Measurements from ENCODE around the gene ITGA5. TPM values are rescaled to one million over a fixed set of nuclear protein-coding genes. Genes with fewer than 3 reads are reported as not detected.

The ITGA5 gene
- total and polyA plus RNA-seq, 9 donors, result 32.6 to 100.0 (median 41.5) TPM

DNA sequence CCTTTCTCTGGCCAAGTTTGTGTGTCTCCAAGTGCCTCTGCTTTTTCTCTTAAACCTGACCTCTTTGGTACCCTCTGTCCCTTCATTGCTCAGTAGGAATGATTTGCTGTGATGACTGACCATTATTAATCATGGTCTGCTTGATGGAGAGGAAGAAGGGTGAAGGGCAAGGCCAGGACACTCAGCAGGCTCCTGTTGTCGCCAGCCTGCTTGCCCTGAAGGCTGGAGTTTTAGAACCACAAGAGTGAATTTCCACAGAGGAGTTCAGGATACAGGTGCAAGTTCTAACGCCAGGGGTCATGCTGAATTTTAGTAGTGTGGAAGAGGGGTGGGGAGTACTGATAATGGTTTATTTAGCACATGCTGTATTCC is 2.8 kb upstream of the ITGA5 start:
- Histone ChIP-seq H3K9me3 (no peaks in the 10 kb centered on the region), H3K4me3 (no peak overlapping the region), H3K36me3 (no peaks in the 10 kb centered on the region), H3K27ac (peak overlapping the region; percentile 8 to 46), H3K27me3 (no peaks in the 10 kb centered on the region), H3K4me1 (ENCODE audit: insufficient read depth) (peaks cover 11% of the 10 kb centered on the region)
- intact Hi-C loops (cut with DNase I), result no loop called here
- 65 to 95% (median 75%) methylated on average over 2 of the region's 2 CpGs for WGBS, 3 donors
- TF ChIP-seq, protein P1, sequence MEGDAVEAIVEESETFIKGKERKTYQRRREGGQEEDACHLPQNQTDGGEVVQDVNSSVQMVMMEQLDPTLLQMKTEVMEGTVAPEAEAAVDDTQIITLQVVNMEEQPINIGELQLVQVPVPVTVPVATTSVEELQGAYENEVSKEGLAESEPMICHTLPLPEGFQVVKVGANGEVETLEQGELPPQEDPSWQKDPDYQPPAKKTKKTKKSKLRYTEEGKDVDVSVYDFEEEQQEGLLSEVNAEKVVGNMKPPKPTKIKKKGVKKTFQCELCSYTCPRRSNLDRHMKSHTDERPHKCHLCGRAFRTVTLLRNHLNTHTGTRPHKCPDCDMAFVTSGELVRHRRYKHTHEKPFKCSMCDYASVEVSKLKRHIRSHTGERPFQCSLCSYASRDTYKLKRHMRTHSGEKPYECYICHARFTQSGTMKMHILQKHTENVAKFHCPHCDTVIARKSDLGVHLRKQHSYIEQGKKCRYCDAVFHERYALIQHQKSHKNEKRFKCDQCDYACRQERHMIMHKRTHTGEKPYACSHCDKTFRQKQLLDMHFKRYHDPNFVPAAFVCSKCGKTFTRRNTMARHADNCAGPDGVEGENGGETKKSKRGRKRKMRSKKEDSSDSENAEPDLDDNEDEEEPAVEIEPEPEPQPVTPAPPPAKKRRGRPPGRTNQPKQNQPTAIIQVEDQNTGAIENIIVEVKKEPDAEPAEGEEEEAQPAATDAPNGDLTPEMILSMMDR (IDR thresholded peaks at IDR 0.05), result no peak
- TF ChIP-seq EP300 (IDR thresholded peaks at IDR 0.05) (no peak), POLR2A (IDR thresholded peaks at IDR 0.05) (no peak)
- DNase-seq, result no peak

DNA sequence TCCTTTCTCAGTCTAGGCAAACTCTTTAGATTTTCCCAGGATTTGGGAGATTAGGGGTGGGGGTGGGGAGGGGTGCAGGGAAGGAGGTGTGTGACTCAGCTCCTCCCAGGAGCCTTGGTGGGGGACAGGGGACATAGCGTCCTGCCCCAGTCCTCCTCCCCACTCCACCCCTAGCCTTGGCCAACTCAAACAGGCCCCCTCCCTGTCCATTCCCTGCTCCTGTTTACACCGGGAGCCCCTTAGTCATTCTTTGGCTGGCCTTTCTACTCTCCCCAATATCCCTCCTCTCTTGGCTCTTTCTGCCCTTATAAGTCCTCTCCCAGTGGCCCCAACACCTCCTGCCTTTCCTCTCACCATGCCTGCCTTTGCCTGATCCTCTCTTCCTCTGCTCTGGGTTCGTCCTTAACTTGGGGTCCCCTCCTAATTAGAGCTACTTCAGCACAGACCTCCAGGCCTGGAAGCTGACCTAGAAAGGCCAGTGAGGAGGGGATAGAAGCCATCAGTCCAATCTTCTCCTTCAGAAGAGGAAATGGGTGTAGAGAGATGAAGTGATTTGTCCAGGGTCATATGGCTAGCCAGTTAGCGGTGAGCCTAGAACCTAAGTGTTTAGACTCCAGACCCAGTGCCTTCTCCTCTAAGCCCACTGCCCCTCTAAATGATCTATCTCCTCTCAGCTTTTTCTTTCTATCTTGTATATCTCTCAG is 2.3 kb upstream of the ITGA5 start:
- Histone ChIP-seq H3K9me3 (no peaks in the 10 kb centered on the region), H3K27me3 (no peaks in the 10 kb centered on the region), H3K27ac (peak overlapping the region; percentile 8 to 46), H3K4me3 (no peak overlapping the region), H3K4me1 (ENCODE audit: insufficient read depth) (peaks cover 13% of the 10 kb centered on the region), H3K36me3 (no peaks in the 10 kb centered on the region)
- intact Hi-C loops (cut with DNase I), result no loop called here
- TF ChIP-seq, protein P1 (IDR thresholded peaks at IDR 0.05), result no peak
- TF ChIP-seq EP300 (IDR thresholded peaks at IDR 0.05), result no peak
- TF ChIP-seq POLR2A (IDR thresholded peaks at IDR 0.05), result no peak
- peak in 3 of 5 donors; percentile 59 to 71 (median 64) for DNase-seq
- WGBS, 3 donors, result 44 to 55% (median 55%) methylated on average over 4 of the region's 4 CpGs

- no peak for DNase-seq
- Histone ChIP-seq H3K4me1 (ENCODE audit: insufficient read depth) (peaks cover 13% of the 10 kb centered on the region), H3K36me3 (no peaks in the 10 kb centered on the region), H3K4me3 (no peak overlapping the region), H3K9me3 (no peaks in the 10 kb centered on the region), H3K27me3 (no peaks in the 10 kb centered on the region), H3K27ac (peak overlapping the region; percentile 8 to 46)
- 56 to 68% (median 67%) methylated on average over 2 of the region's 2 CpGs for WGBS, 3 donors
- intact Hi-C loops (cut with DNase I), result no loop called here
- TF ChIP-seq, protein P1 (IDR thresholded peaks at IDR 0.05), result no peak
- no peak for TF ChIP-seq POLR2A (IDR thresholded peaks at IDR 0.05)
- TF ChIP-seq EP300 (IDR thresholded peaks at IDR 0.05), result no peak
Observed at GRCh38 chr12:54420766-54421144, 1.7 kb upstream of the ITGA5 start.

DNA sequence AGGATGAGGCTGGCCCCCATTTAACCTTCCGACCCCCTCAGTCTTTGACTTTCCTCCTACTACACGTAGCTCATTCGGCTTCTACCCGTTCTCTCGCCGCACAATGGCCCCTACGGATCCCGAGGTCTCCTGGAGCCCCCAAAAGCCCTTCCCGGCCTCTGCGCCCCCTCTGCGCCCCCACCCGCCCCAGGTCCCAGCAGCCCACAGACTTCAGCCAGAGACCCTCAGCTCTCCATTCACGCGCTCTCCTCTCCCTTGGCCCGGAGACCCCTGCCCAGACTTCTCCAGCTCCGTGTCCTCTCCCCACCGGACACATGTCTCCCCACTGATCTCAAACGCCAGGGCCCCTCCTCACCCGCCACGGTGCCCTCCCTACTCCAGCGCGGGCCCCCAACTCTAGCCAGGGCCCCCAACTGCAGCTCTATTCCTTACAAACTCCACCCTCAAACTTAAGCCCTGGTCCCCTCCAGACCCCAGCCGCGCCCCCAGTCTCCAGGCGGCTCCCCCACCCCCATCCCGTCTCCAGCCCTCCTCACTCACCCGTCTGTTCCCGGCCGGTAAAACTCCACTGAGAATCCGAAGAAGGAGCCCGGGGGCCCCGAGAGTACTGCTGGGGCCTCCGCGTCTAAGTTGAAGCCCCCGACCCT is 502 bp downstream of the ITGA5 start:
- Histone ChIP-seq H3K27me3 (no peaks in the 10 kb centered on the region), H3K27ac (peak overlapping the region; percentile 74 to 84), H3K9me3 (no peaks in the 10 kb centered on the region), H3K4me1 (ENCODE audit: insufficient read depth) (peaks cover 15% of the 10 kb centered on the region), H3K4me3 (peak overlapping the region; percentile 97), H3K36me3 (no peaks in the 10 kb centered on the region)
- peak in 2 of 5 donors; percentile 37 to 46 for DNase-seq
- TF ChIP-seq, protein P1 (IDR thresholded peaks at IDR 0.05), result no peak
- TF ChIP-seq EP300 (IDR thresholded peaks at IDR 0.05), result no peak
- TF ChIP-seq POLR2A (IDR thresholded peaks at IDR 0.05), result no peak
- 0 to 1% (median 0%) methylated on average over 35 of the region's 35 CpGs for WGBS, 3 donors
- intact Hi-C loops (cut with DNase I), result no loop called here
